ENCODE measurements around the gene DIRAS1. TPM values are rescaled to one million over a fixed set of nuclear protein-coding genes. Genes with fewer than 3 reads are reported as not detected.
"Not testable (repeated sequence)": the region's sequence is repeated elsewhere in the genome, so short reads cannot be mapped to it uniquely, and the experiment has no call there.

The DIRAS1 gene
- polyA plus RNA-seq, 2 of the 4 experiments (the other 2 are of a cell fraction) = 2.5 to 4.3 TPM

GRCh38 chr19:2668175-2668763 is 52.9 kb downstream of the DIRAS1 start:
- Histone ChIP-seq H3K9me3 (no peaks in the 10 kb centered on the region), H3K4me3 (no peak overlapping the region), H3K4me1 (no peaks in the 10 kb centered on the region), H3K27ac (no peak overlapping the region), H3K4me2 (no peak overlapping the region)
- ChIA-PET CTCF (interaction anchor here (1.7 kb wide), 1 partner anchor 20 kb away, joined by 4 read pairs; no protein-coding TSS in a partner anchor), POLR2A (no interaction called here)
- FAIRE-seq = no peak
- TF ChIP-seq ZNF302 (CRISPR knock-in tag; IDR thresholded peaks at IDR 0.05) = no peak
- no peak for ATAC-seq
- WGBS (ENCODE audit: missing lambda C conversion rate) = 43% methylated on average over 15 of the region's 15 CpGs
- DNase-seq (ENCODE audit: low read depth in 1 of 2, low spot score in 1 of 2) = no peak

- 83% methylated on average over 10 of the region's 10 CpGs for WGBS (ENCODE audit: missing lambda C conversion rate)
- H3K4me2 ChIP-seq; H3K9me3 ChIP-seq; DNase-seq (ENCODE audit: low read depth in 1 of 2, low spot score in 1 of 2); FAIRE-seq; H3K4me3 ChIP-seq; H3K27ac ChIP-seq; CTCF ChIA-PET; ATAC-seq; POLR2A ChIA-PET; H3K4me1 ChIP-seq: not testable (repeated sequence)
Measured at GRCh38 chr19:2667349-2667748, 53.8 kb downstream of the DIRAS1 start.

GRCh38 chr19:2666344-2666994 is 54.7 kb downstream of the DIRAS1 start:
- no peak for FAIRE-seq
- ATAC-seq = no peak

DNA sequence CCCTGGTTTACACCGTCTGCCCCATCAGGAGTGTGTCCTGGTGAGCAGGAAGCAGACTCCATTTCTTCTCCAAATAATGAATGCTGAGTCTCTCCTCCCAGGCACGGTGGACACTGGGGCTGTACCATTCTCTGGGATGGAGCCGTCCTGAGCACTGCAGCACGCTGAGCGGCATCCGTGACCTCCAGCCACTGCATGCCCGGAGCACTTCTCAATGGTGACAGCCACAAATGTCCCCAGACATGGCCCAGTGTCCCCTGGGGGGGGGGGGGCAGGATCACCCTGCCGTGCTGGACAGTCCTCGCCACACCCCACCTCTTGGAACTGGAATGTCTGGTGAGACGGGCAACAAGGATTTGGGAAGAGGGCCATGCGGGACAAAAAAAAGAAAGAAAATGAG is 56.1 kb downstream of the DIRAS1 start:
- CTCF ChIA-PET = interaction anchor here (1.7 kb wide), 1 partner anchor 16 kb away, joined by 8 read pairs; no protein-coding TSS in a partner anchor
- FAIRE-seq (no peak), DNase-seq (ENCODE audit: low read depth in 1 of 2, low spot score in 1 of 2) (no peak), ATAC-seq (no peak)
- WGBS (ENCODE audit: missing lambda C conversion rate) = 47% methylated on average over 11 of the region's 11 CpGs
- Histone ChIP-seq H3K4me1 (no peaks in the 10 kb centered on the region), H3K4me3 (no peak overlapping the region), H3K9me3 (no peaks in the 10 kb centered on the region), H3K27ac (no peak overlapping the region), H3K4me2 (no peak overlapping the region)
- no peak for TF ChIP-seq REST (IDR thresholded peaks at IDR 0.05)
- TF ChIP-seq JUN (IDR thresholded peaks at IDR 0.05) = no peak
- POLR2A ChIA-PET = no interaction called here

More at GRCh38 chr19:2666344-2666994, 54.7 kb downstream of the DIRAS1 start:
- Histone ChIP-seq H3K4me3 (no peak overlapping the region), H3K4me1 (no peaks in the 10 kb centered on the region), H3K4me2 (no peak overlapping the region), H3K27ac (no peak overlapping the region), H3K9me3 (no peaks in the 10 kb centered on the region)
- CTCF ChIA-PET = interaction anchor here (1.7 kb wide), 1 partner anchor 18 kb away, joined by 8 read pairs; no protein-coding TSS in a partner anchor
- WGBS (ENCODE audit: missing lambda C conversion rate) = 75% methylated on average over 8 of the region's 9 CpGs
- TF ChIP-seq EP300 (IDR thresholded peaks at IDR 0.05) (no peak), HOXB5 (CRISPR knock-in tag; IDR thresholded peaks at IDR 0.05) (no peak), EHMT2 (IDR thresholded peaks at IDR 0.05; ENCODE audit: low read depth) (no peak), HOXA7 (CRISPR knock-in tag; IDR thresholded peaks at IDR 0.05) (no peak), POLR2A (IDR thresholded peaks at IDR 0.05; ENCODE audit: low read length) (no peak), JUN (IDR thresholded peaks at IDR 0.05) (no peak), CBX2 (IDR thresholded peaks at IDR 0.05; ENCODE audit: borderline replicate concordance, low read depth) (no peak), JUNB (IDR thresholded peaks at IDR 0.05) (no peak), HOXB13 (CRISPR knock-in tag; IDR thresholded peaks at IDR 0.05; ENCODE audit: low read depth) (no peak), ZFP36 (IDR thresholded peaks at IDR 0.05; ENCODE audit: borderline replicate concordance, partially characterized antibody) (no peak), NR3C1 (IDR thresholded peaks at IDR 0.05) (no peak), MAZ (IDR thresholded peaks at IDR 0.05; ENCODE audit: borderline replicate concordance, low read depth, low read length) (no peak), GATA3 (IDR thresholded peaks at IDR 0.05; ENCODE audit: borderline replicate concordance) (no peak), HDAC2 (IDR thresholded peaks at IDR 0.05) (no peak)
- TF ChIP-seq, protein P1, sequence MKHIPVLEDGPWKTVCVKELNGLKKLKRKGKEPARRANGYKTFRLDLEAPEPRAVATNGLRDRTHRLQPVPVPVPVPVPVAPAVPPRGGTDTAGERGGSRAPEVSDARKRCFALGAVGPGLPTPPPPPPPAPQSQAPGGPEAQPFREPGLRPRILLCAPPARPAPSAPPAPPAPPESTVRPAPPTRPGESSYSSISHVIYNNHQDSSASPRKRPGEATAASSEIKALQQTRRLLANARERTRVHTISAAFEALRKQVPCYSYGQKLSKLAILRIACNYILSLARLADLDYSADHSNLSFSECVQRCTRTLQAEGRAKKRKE (CRISPR knock-in tag; IDR thresholded peaks at IDR 0.05; ENCODE audit: low read depth) = no peak
- TF ChIP-seq, protein P2, sequence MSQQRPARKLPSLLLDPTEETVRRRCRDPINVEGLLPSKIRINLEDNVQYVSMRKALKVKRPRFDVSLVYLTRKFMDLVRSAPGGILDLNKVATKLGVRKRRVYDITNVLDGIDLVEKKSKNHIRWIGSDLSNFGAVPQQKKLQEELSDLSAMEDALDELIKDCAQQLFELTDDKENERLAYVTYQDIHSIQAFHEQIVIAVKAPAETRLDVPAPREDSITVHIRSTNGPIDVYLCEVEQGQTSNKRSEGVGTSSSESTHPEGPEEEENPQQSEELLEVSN (IDR thresholded peaks at IDR 0.05; ENCODE audit: borderline replicate concordance, low read depth) = no peak
- TF ChIP-seq, protein P3, sequence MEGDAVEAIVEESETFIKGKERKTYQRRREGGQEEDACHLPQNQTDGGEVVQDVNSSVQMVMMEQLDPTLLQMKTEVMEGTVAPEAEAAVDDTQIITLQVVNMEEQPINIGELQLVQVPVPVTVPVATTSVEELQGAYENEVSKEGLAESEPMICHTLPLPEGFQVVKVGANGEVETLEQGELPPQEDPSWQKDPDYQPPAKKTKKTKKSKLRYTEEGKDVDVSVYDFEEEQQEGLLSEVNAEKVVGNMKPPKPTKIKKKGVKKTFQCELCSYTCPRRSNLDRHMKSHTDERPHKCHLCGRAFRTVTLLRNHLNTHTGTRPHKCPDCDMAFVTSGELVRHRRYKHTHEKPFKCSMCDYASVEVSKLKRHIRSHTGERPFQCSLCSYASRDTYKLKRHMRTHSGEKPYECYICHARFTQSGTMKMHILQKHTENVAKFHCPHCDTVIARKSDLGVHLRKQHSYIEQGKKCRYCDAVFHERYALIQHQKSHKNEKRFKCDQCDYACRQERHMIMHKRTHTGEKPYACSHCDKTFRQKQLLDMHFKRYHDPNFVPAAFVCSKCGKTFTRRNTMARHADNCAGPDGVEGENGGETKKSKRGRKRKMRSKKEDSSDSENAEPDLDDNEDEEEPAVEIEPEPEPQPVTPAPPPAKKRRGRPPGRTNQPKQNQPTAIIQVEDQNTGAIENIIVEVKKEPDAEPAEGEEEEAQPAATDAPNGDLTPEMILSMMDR (IDR thresholded peaks at IDR 0.05) = no peak
- no peak for DNase-seq (ENCODE audit: low read depth in 1 of 2, low spot score in 1 of 2)
- POLR2A ChIA-PET = no interaction called here

Data from A549 (cell line).